ENCODE data around the gene IGFN1. TPM values are rescaled to one million over a fixed set of nuclear protein-coding genes. Genes with fewer than 3 reads are reported as not detected.

Gene IGFN1
- total and polyA plus RNA-seq, 2 experiments from 2014 or later: not detected

GRCh38 chr1:201217851-201218250, 27.2 kb downstream of the IGFN1 start:
- no peaks in the 10 kb centered on the region for H3K4me1 ChIP-seq (ENCODE audit: insufficient read depth)
- no peaks in the 10 kb centered on the region for H3F3A ChIP-seq (replicated peaks; ENCODE audit: low read depth)
- no peak overlapping the region for H3K4me2 ChIP-seq
- H3K79me2 ChIP-seq (replicated peaks; ENCODE audit: insufficient read depth): no peaks in the 10 kb centered on the region
- H3K4me3 Mint-ChIP-seq: no peak overlapping the region
- H3K36me3 Mint-ChIP-seq (ENCODE audit: low read depth): no peaks in the 10 kb centered on the region
- H3K36me3 ChIP-seq (ENCODE audit: insufficient read depth): no peaks in the 10 kb centered on the region
- DNase-seq (ENCODE audit: low spot score) (no peak), ATAC-seq (no peak)
- no peak overlapping the region for H3K27ac ChIP-seq (ENCODE audit: low read depth)
- no peaks in the 10 kb centered on the region for H4K20me1 ChIP-seq (replicated peaks; ENCODE audit: insufficient read depth)
- no peaks in the 10 kb centered on the region for H3K27me3 ChIP-seq (ENCODE audit: insufficient read depth)
- no peak overlapping the region for H3K4me3 ChIP-seq
- no peaks in the 10 kb centered on the region for H3K27me3 Mint-ChIP-seq (ENCODE audit: insufficient read depth, low read depth, poor library complexity)
- no peak overlapping the region for H2AFZ ChIP-seq
- H3K9me2 ChIP-seq (ENCODE audit: insufficient read depth): no peaks in the 10 kb centered on the region
- no peaks in the 10 kb centered on the region for H3K9me3 Mint-ChIP-seq
- TF ChIP-seq NANOG (IDR thresholded peaks at IDR 0.05; ENCODE audit: borderline replicate concordance) (no peak), STAT1 (IDR thresholded peaks at IDR 0.05; ENCODE audit: unreplicated experiment) (no peak), REST (IDR thresholded peaks at IDR 0.05; ENCODE audit: unreplicated experiment) (no peak), JUNB (IDR thresholded peaks at IDR 0.05; ENCODE audit: unreplicated experiment) (no peak), EZH2 (IDR thresholded peaks at IDR 0.05; ENCODE audit: low read depth, unreplicated experiment) (no peak), ZNF114 (CRISPR knock-in tag; IDR thresholded peaks at IDR 0.05) (no peak), POLR2AphosphoS5 (IDR thresholded peaks at IDR 0.05; ENCODE audit: low read depth) (no peak), EZH2phosphoT487 (IDR thresholded peaks at IDR 0.05; ENCODE audit: unreplicated experiment) (no peak), ZNF331 (CRISPR knock-in tag; IDR thresholded peaks at IDR 0.05; ENCODE audit: low read depth) (no peak), CREB1 (CRISPR knock-in tag; IDR thresholded peaks at IDR 0.05; ENCODE audit: low read depth) (no peak), CTCF (conservative IDR thresholded peaks at IDR 0.05; ENCODE audit: low read depth in 2 of 2) (no peak)
- TF ChIP-seq, protein P1, sequence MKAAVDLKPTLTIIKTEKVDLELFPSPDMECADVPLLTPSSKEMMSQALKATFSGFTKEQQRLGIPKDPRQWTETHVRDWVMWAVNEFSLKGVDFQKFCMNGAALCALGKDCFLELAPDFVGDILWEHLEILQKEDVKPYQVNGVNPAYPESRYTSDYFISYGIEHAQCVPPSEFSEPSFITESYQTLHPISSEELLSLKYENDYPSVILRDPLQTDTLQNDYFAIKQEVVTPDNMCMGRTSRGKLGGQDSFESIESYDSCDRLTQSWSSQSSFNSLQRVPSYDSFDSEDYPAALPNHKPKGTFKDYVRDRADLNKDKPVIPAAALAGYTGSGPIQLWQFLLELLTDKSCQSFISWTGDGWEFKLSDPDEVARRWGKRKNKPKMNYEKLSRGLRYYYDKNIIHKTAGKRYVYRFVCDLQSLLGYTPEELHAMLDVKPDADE (IDR thresholded peaks at IDR 0.05): no peak
- TF ChIP-seq, protein P2, sequence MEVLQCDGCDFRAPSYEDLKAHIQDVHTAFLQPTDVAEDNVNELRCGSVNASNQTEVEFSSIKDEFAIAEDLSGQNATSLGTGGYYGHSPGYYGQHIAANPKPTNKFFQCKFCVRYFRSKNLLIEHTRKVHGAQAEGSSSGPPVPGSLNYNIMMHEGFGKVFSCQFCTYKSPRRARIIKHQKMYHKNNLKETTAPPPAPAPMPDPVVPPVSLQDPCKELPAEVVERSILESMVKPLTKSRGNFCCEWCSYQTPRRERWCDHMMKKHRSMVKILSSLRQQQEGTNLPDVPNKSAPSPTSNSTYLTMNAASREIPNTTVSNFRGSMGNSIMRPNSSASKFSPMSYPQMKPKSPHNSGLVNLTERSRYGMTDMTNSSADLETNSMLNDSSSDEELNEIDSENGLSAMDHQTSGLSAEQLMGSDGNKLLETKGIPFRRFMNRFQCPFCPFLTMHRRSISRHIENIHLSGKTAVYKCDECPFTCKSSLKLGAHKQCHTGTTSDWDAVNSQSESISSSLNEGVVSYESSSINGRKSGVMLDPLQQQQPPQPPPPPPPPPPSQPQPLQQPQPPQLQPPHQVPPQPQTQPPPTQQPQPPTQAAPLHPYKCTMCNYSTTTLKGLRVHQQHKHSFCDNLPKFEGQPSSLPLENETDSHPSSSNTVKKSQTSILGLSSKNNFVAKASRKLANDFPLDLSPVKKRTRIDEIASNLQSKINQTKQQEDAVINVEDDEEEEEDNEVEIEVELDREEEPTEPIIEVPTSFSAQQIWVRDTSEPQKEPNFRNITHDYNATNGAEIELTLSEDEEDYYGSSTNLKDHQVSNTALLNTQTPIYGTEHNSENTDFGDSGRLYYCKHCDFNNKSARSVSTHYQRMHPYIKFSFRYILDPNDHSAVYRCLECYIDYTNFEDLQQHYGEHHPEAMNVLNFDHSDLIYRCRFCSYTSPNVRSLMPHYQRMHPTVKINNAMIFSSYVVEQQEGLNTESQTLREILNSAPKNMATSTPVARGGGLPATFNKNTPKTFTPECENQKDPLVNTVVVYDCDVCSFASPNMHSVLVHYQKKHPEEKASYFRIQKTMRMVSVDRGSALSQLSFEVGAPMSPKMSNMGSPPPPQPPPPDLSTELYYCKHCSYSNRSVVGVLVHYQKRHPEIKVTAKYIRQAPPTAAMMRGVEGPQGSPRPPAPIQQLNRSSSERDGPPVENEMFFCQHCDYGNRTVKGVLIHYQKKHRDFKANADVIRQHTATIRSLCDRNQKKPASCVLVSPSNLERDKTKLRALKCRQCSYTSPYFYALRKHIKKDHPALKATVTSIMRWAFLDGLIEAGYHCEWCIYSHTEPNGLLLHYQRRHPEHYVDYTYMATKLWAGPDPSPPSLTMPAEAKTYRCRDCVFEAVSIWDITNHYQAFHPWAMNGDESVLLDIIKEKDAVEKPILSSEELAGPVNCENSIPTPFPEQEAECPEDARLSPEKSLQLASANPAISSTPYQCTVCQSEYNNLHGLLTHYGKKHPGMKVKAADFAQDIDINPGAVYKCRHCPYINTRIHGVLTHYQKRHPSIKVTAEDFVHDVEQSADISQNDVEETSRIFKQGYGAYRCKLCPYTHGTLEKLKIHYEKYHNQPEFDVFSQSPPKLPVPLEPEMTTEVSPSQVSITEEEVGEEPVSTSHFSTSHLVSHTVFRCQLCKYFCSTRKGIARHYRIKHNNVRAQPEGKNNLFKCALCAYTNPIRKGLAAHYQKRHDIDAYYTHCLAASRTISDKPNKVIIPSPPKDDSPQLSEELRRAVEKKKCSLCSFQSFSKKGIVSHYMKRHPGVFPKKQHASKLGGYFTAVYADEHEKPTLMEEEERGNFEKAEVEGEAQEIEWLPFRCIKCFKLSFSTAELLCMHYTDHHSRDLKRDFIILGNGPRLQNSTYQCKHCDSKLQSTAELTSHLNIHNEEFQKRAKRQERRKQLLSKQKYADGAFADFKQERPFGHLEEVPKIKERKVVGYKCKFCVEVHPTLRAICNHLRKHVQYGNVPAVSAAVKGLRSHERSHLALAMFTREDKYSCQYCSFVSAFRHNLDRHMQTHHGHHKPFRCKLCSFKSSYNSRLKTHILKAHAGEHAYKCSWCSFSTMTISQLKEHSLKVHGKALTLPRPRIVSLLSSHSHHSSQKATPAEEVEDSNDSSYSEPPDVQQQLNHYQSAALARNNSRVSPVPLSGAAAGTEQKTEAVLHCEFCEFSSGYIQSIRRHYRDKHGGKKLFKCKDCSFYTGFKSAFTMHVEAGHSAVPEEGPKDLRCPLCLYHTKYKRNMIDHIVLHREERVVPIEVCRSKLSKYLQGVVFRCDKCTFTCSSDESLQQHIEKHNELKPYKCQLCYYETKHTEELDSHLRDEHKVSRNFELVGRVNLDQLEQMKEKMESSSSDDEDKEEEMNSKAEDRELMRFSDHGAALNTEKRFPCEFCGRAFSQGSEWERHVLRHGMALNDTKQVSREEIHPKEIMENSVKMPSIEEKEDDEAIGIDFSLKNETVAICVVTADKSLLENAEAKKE (CRISPR knock-in tag; IDR thresholded peaks at IDR 0.05): no peak
- peaks cover 7% of the 10 kb centered on the region for H3K4me1 Mint-ChIP-seq
- H3K27ac Mint-ChIP-seq: no peak overlapping the region
